Neuronal stem cell (in vitro differentiated cells): ENCODE measurements around the gene FOXJ1.

Source experiments
- DNase-seq: peaks from one replicate; pipeline ENCODE4 v3.0.0-alpha.2; 2013; ENCODE audit warnings: low spot score
- H2AFZ ChIP-seq: one replicate; pipeline ENCODE4 v1.6.1; 2013; ENCODE audit warnings: mild to moderate bottlenecking, low read length, inconsistent platforms
- H2AK5ac ChIP-seq: 2 replicates; pipeline ENCODE4 v1.6.1; 2013; ENCODE audit warnings: low read depth, mild to moderate bottlenecking, inconsistent platforms, low read length, moderate library complexity, mixed read lengths
- H2BK120ac ChIP-seq: 2 replicates; pipeline ENCODE4 v1.6.1; 2013; ENCODE audit warnings: low read depth, mild to moderate bottlenecking, inconsistent platforms, low read length, moderate library complexity, mixed read lengths
- H2BK12ac ChIP-seq: one replicate; pipeline ENCODE4 v1.6.1; 2013; ENCODE audit warnings: low read length, inconsistent platforms
- H2BK15ac ChIP-seq: 2 replicates; pipeline ENCODE4 v1.6.1; 2013; ENCODE audit warnings: mild to moderate bottlenecking, low read length, inconsistent platforms, mixed read lengths
- H2BK5ac ChIP-seq: one replicate; pipeline ENCODE4 v1.6.1; 2013; ENCODE audit warnings: inconsistent platforms, mild to moderate bottlenecking, low read length, moderate library complexity
- H3K14ac ChIP-seq: one replicate; pipeline ENCODE4 v1.6.1; 2013; ENCODE audit warnings: low read length, inconsistent platforms
- H3K18ac ChIP-seq: 2 replicates; pipeline ENCODE4 v1.6.1; 2013; ENCODE audit warnings: low read length, inconsistent platforms
- H3K23ac ChIP-seq: 2 replicates; pipeline ENCODE4 v1.6.1; 2013; ENCODE audit warnings: low read depth, mild to moderate bottlenecking, mixed read lengths, low read length, inconsistent platforms; ENCODE audit not compliant: poor library complexity
- H3K27ac ChIP-seq: replicated peaks from 3 replicates; pipeline ENCODE4 v1.5.1; 2013; ENCODE audit warnings: low read length, inconsistent platforms
- H3K27me3 ChIP-seq, 3 experiments: 2 replicates each; pipeline ENCODE4 v1.6.1; 2013; ENCODE audit warnings: low read length in 3 of 3, mild to moderate bottlenecking in 2 of 3, inconsistent platforms in 1 of 3, low read depth in 1 of 3, mixed read lengths in 1 of 3, moderate library complexity in 1 of 3; ENCODE audit not compliant: control insufficient read depth in 3 of 3, insufficient read depth in 3 of 3
- H3K36me3 ChIP-seq, 2 donors: replicated peaks in 1 of 2; 2 replicates each; pipeline ENCODE4 v1.6.1; 2013; ENCODE audit warnings: low read length in 2 of 2; ENCODE audit not compliant: control insufficient read depth in 2 of 2, insufficient read depth in 2 of 2
- H3K4ac ChIP-seq: 2 replicates; pipeline ENCODE4 v1.6.1; 2013; ENCODE audit warnings: inconsistent platforms, mild to moderate bottlenecking, low read length, moderate library complexity
- H3K4me1 ChIP-seq, 2 donors: 1 replicate in 1 of 2; 2 replicates in 1 of 2; pipeline ENCODE4 v1.6.1; 2013; ENCODE audit warnings: low read length in 2 of 2, low read depth in 1 of 2; ENCODE audit not compliant: control insufficient read depth in 2 of 2, insufficient read depth in 1 of 2
- H3K4me2 ChIP-seq: one replicate; pipeline ENCODE4 v1.6.1; 2013; ENCODE audit warnings: mild to moderate bottlenecking, low read length, inconsistent platforms; ENCODE audit not compliant: insufficient read depth, poor library complexity, severe bottlenecking
- H3K4me3 ChIP-seq, 2 donors: 2 replicates each; pipeline ENCODE4 v1.5.1; 2013; ENCODE audit warnings: low read length in 2 of 2, mild to moderate bottlenecking in 2 of 2, inconsistent platforms in 1 of 2, moderate library complexity in 1 of 2
- H3K79me1 ChIP-seq: one replicate; pipeline ENCODE4 v1.6.1; 2013; ENCODE audit warnings: low read depth, mild to moderate bottlenecking, inconsistent platforms, low read length, moderate library complexity
- H3K9ac ChIP-seq: one replicate; pipeline ENCODE4 v1.6.1; 2013; ENCODE audit warnings: mild to moderate bottlenecking, low read depth, low read length, inconsistent platforms; ENCODE audit not compliant: poor library complexity
- H3K9me3 ChIP-seq, 2 donors: replicated peaks in 1 of 2; 2 replicates each; pipeline versions ENCODE3 to v1.6.1; 2013; ENCODE audit warnings: low read length in 2 of 2, mild to moderate bottlenecking in 2 of 2, inconsistent platforms in 1 of 2, low read depth in 1 of 2, mixed read lengths in 1 of 2, moderate library complexity in 1 of 2; ENCODE audit not compliant: control insufficient read depth in 2 of 2, insufficient read depth in 1 of 2
- H4K8ac ChIP-seq: one replicate; pipeline ENCODE4 v1.6.1; 2013; ENCODE audit warnings: low read depth, mild to moderate bottlenecking, inconsistent platforms, low read length, moderate library complexity
- H4K91ac ChIP-seq: one replicate; pipeline ENCODE4 v1.6.1; 2013; ENCODE audit warnings: low read length, low read depth, mild to moderate bottlenecking, inconsistent platforms; ENCODE audit not compliant: poor library complexity
- WGBS, 2 donors: extraction: QIAGEN DNeasy Blood & Tissue Kit; methylation state at CpG; one replicate each; pipeline ENCODE4 v1.1.7; 2013; ENCODE audit warnings: missing lambda C conversion rate in 2 of 2, mixed read lengths in 1 of 2; ENCODE audit not compliant: insufficient read length in 2 of 2, insufficient replicate concordance in 1 of 2; ENCODE audit errors: extremely low coverage in 2 of 2; 5-methylcytosine and 5-hydroxymethylcytosine counted together

The FOXJ1 gene

GRCh38 chr17:76179496-76180467, 38.7 kb upstream of the FOXJ1 start:
- Histone ChIP-seq H3K27ac (no peak overlapping the region), H3K4me1 (peaks cover 0 to 3% of the 10 kb centered on the region in 2 donors), H4K8ac (no peak overlapping the region), H3K14ac (no peak overlapping the region), H2AFZ (no peak overlapping the region), H2BK5ac (no peak overlapping the region), H2BK12ac (no peak overlapping the region), H3K18ac (no peak overlapping the region), H3K4ac (no peak overlapping the region), H3K4me3 (no peak overlapping the region), H3K79me1 (no peaks in the 10 kb centered on the region), H3K9me3 (no peaks in the 10 kb centered on the region), H4K91ac (no peak overlapping the region), H2AK5ac (no peak overlapping the region), H3K9ac (no peak overlapping the region), H2BK120ac (no peak overlapping the region), H3K36me3 (peaks cover 0 to 4% of the 10 kb centered on the region in 2 donors), H2BK15ac (no peak overlapping the region), H3K4me2 (no peak overlapping the region), H3K23ac (no peak overlapping the region), H3K27me3 (no peaks in the 10 kb centered on the region)
- WGBS, 2 donors, result no CpG with 5 or more reads among the region's 6 CpGs
- DNase-seq, result no peak

- no peak overlapping the region for H2BK120ac ChIP-seq
- no peak overlapping the region for H3K18ac ChIP-seq
- no peak overlapping the region for H2BK15ac ChIP-seq
- H3K23ac ChIP-seq, result no peak overlapping the region
- H3K4me3 ChIP-seq, result no peak overlapping the region
- no peak overlapping the region for H3K9ac ChIP-seq
- H2BK12ac ChIP-seq, result no peak overlapping the region
- no peak overlapping the region for H3K27ac ChIP-seq
- H3K4me2 ChIP-seq, result no peak overlapping the region
- no peaks in the 10 kb centered on the region for H3K79me1 ChIP-seq
- peaks cover 0 to 3% of the 10 kb centered on the region in 2 donors for H3K4me1 ChIP-seq
- no peak overlapping the region for H3K4ac ChIP-seq
- H4K91ac ChIP-seq, result no peak overlapping the region
- H4K8ac ChIP-seq, result no peak overlapping the region
- H3K36me3 ChIP-seq, result peaks cover 0 to 10% of the 10 kb centered on the region in 2 donors
- no peak overlapping the region for H2AFZ ChIP-seq
- H2AK5ac ChIP-seq, result no peak overlapping the region
- no peaks in the 10 kb centered on the region for H3K27me3 ChIP-seq
- H2BK5ac ChIP-seq, result no peak overlapping the region
- DNase-seq, result no peak
- no peaks in the 10 kb centered on the region for H3K9me3 ChIP-seq
- H3K14ac ChIP-seq, result peak overlapping the region; percentile 47
- no CpG with 5 or more reads among the region's 10 CpGs for WGBS, 2 donors
Observed at GRCh38 chr17:76178124-76178523, 37.1 kb upstream of the FOXJ1 start.

- no peak for DNase-seq
- peak overlapping the region; percentile 56 for H3K14ac ChIP-seq
- H2BK15ac ChIP-seq, result no peak overlapping the region
- no peak overlapping the region for H2AFZ ChIP-seq
- H3K27me3 ChIP-seq, result no peaks in the 10 kb centered on the region
- H3K4me1 ChIP-seq, result peaks cover 0 to 1% of the 10 kb centered on the region in 2 donors
- H3K4me2 ChIP-seq, result peak overlapping the region; percentile 15
- no peaks in the 10 kb centered on the region for H3K9me3 ChIP-seq
- H3K4ac ChIP-seq, result no peak overlapping the region
- H3K9ac ChIP-seq, result peak overlapping the region; percentile 60
- peak overlapping the region; percentile 43 for H4K8ac ChIP-seq
- no CpG with 5 or more reads among the region's 34 CpGs for WGBS, 2 donors
- H3K27ac ChIP-seq, result no peak overlapping the region
- H2BK120ac ChIP-seq, result no peak overlapping the region
- no peak overlapping the region for H4K91ac ChIP-seq
- H3K23ac ChIP-seq, result no peak overlapping the region
- H3K18ac ChIP-seq, result peak overlapping the region; percentile 46
- no peak overlapping the region for H2BK12ac ChIP-seq
- no peaks in the 10 kb centered on the region for H3K79me1 ChIP-seq
- H3K4me3 ChIP-seq, result no peak overlapping the region
- peak overlapping the region; percentile 53 for H2BK5ac ChIP-seq
- peak overlapping the region; percentile 61 for H2AK5ac ChIP-seq
- peaks cover 0 to 16% of the 10 kb centered on the region in 2 donors for H3K36me3 ChIP-seq
Observed at GRCh38 chr17:76176701-76177574, 35.9 kb upstream of the FOXJ1 start.

GRCh38 chr17:76174037-76174436, 33.0 kb upstream of the FOXJ1 start:
- no CpG with 5 or more reads among the region's 9 CpGs for WGBS, 2 donors
- H3K36me3 ChIP-seq, result peaks cover 0 to 29% of the 10 kb centered on the region in 2 donors
- no peak overlapping the region for H3K23ac ChIP-seq
- no peaks in the 10 kb centered on the region for H3K27me3 ChIP-seq
- no peak overlapping the region for H3K14ac ChIP-seq
- H4K8ac ChIP-seq, result no peak overlapping the region
- no peak for DNase-seq
- no peak overlapping the region for H2AK5ac ChIP-seq
- H2BK5ac ChIP-seq, result no peak overlapping the region
- H3K4ac ChIP-seq, result no peak overlapping the region
- H2BK15ac ChIP-seq, result no peak overlapping the region
- no peaks in the 10 kb centered on the region for H3K4me1 ChIP-seq
- no peaks in the 10 kb centered on the region for H3K9me3 ChIP-seq
- H3K4me3 ChIP-seq, result no peak overlapping the region
- no peak overlapping the region for H3K9ac ChIP-seq
- no peak overlapping the region for H3K18ac ChIP-seq
- H4K91ac ChIP-seq, result no peak overlapping the region
- no peak overlapping the region for H3K4me2 ChIP-seq
- no peak overlapping the region for H2BK12ac ChIP-seq
- H3K79me1 ChIP-seq, result no peaks in the 10 kb centered on the region
- no peak overlapping the region for H3K27ac ChIP-seq
- no peak overlapping the region for H2AFZ ChIP-seq
- no peak overlapping the region for H2BK120ac ChIP-seq
